GM21619 (cell line): ENCODE measurements around the gene ATOH7.
"Not testable (repeated sequence)": the region's sequence is repeated elsewhere in the genome, so short reads cannot be mapped to it uniquely, and the experiment has no call there.

Experiments
- ATAC-seq: cut with Tn5 transposase; IDR thresholded peaks from one replicate; pipeline ENCODE4 v1.9.1; 2021; ENCODE audit not compliant: unreplicated experiment

Gene ATOH7

GRCh38 chr10:68231817-68232251 lies at the start of gene ATOH7:
Gene ATOH7 (minus strand): TSS chr10:68232113. CDS start chr10:68231677, 436 bp downstream.
- ATAC-seq, result no peak

- ATAC-seq, result no peak
Measured at GRCh38 chr10:68280758-68281157, 48.8 kb upstream of the ATOH7 start.

DNA sequence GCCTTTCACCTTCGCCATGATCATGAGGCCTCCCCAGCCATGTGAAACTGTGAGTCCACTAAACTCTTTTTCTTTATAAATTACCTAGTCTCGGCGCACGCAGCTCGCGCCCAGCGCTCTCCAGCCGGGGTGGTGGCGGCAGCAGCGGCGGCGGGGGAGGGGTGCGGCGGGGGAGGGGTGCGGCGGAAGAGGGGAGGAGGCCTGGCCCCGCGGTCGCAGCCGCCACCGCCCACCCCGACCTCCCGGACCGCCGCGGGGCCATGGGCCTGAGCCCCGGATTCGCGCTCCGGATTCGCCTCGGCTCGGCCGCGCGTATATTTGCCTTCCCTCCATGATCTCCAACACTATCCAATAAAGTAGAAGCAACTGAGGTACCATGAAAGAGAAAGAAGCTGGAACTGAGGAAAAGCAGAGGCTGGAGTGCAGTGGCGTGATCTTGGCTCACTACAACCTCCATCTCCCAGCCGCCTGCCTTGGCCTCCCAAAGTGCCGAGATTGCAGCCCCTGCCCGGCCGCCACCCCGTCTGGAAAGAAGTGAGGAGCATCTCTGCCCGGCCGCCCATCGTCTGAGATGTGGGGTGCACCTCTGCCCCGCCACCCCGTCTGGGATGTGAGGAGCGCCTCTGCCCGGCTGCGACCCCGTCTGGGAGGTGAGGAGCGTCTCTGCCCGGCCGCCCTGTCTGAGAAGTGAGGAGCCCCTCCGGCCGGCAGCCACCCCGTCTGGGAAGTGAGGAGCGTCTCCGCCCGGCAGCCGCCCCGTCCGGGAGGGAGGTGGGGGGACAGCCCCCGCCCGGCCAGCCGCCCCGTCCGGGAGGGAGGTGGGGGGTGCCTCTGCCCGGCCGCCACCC lies 47.2 kb upstream of the ATOH7 start:
- not testable (repeated sequence) for ATAC-seq

- not testable (repeated sequence) for ATAC-seq
Measured at GRCh38 chr10:68277814-68278213, 45.9 kb upstream of the ATOH7 start.

DNA sequence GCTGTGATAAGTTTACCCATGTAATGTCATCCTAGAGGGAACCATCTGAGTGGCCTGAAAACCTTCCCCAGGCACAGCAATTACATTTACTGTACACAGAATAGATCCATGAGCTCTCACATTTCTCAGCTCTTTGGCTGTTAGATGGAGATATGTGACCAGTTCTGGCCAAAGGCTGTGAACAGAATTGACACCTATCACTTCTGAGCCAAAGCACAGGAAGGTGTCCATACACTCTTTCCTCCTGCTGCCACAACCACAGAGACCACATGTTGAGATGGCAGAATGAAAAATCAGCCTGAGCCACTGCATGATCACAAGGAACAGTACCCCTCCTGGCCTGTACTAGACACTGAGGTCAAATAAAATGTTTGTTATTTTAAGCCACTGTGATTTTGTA lies 44.3 kb upstream of the ATOH7 start:
- no peak for ATAC-seq

DNA sequence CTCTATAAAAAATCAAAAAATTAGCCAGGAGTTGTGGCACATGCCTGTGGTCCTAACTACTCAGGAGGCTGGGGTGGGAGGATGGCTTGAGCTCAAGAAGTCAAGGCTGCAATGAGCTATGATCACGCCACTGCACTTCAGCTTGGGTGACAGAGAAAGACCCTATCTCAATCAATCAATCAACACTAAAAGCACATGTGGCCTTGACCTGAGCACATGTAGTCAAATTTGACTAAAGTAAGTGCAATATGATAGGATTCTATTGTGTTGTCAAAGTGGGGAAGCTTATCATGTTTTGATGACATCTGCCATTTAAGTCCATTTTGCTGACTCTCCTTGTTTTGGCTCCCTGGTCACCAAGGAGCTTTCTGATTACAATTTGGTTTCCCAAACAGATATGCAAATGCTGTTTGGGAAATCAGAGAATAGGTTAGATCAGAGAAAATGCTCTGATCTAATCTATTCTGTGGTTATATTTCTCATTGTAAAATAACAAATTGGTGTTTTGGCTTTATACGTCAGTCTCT lies 43.8 kb upstream of the ATOH7 start:
- no peak for ATAC-seq

DNA sequence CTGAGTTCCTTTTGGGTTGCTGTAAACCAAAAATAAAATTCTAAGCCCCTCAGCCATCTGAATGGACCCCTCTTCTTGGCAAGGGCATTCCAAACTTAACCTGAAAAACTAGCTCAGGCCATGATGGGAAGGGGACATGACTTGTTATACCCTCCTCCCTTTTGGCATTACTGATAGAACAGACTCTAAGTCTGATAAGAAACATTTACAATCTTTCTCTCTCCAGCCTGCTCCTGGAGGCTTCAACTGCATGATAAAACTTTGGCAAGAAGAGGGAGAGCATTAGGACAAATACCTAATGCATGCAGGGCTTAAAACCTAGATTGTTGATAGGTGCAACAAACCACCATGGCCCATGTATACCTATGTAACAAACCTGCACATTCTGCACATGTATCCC lies 40.9 kb upstream of the ATOH7 start:
- ATAC-seq, result no peak

GRCh38 chr10:68271196-68271882 lies 39.4 kb upstream of the ATOH7 start:
- ATAC-seq, result no peak

DNA sequence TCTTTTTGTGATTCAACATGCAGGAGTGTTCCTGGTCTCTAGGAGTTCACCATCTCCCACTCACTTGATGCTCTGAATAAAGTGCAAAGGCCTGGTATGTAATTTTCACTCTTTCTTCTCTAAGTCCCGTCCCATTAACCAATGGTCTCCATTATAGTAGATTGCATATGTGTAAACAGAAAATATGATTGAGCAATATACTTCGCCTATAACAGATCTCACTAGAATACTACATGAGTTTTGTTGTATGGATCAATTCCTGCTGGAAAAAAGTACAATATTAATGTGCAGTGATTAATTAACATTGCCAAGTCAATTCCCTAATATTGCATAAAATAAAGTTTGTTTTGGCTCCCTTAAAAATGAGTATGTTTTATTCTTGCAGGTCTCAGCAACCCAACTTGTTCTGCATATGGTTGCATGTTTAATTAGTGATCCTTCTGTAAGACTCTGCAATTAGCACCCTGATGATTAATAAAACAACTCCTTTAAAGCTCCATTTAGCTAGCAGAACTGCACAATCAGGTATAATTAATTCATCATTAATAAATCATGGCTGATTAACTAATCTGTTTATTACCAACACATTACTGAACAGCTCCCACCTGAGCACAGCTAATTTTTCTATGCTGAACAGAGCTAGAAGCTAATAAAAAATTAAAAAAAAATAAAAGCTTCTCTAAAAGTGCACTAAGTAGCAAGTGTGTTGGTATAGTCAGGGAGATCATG lies 37.8 kb upstream of the ATOH7 start:
- ATAC-seq, result no peak

DNA sequence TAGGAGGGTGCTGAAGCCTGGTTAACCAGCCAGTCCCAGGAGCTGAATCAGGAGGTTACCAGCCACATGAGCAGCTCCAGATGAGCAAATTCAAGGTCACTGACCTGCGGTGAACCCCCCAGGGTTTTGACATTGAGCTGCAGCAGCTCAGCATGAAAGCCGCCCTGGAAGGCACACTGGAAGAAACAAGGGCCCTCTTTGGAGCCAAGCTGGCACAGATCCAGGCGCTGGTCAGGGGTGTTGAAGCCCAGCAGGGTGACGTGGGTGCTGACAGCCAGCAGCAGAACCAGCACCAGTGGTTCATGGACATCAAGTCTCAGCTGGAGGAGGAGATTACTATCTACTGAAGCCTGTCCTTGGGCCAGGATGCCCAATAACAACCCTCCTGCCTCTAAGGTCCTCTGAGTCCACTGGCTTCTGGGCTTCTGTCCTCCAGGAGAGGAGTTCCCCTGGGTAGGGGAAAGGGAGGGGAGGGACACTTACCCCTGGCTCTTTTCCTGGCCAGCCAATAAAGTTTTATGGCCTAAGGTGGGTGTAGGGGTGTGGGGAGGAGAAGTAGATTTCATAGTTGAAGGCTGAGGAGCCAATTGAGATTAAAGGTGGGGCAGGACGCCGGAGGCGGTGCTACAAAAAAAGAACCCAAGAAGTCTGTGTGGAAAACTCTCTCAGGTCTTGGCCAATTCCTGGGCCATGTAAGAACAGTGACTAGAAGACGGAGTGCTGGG lies 29.4 kb upstream of the ATOH7 start:
- no peak for ATAC-seq

- no peak for ATAC-seq
Measured at GRCh38 chr10:68253346-68253745, 21.4 kb upstream of the ATOH7 start.

DNA sequence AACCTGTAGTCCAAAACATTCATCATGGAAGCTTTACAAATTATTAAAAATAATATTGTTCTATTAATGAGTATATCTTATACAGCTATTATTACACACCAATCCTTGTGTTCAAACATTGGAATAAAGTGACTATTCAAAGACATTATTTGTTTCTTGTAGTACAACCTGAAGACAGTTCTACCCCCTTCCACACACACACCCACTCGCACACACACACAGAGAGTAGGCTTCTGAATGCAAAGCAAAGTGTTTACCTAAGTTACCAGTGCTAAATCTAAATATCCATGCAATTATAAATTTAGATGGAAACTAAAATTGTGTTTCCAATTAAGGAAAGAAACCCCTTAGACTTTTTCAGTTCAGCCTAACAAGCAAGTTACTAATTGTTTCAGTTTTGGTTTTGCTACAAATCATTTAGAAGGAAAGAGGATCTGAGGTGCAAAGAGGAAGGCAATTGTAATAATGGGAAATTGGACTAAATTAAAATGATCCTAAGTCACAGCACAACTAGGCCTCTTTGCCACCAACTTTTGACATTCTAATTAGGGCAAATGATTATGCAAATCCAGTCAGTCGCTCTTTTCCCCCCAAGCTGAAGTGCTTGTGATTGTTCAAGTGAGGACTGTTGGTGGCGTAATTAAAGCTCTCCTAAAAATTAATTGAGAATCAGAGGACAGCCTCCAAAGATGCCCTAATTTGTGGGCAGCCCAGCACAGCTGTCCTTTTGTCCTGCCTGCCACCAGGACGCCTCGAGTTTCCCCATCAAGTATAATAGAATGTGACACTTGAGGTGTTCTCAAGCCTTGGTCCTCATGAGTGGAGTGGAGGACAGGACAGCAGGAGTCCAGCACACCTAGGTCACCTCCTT lies 19.9 kb upstream of the ATOH7 start:
- peak; percentile 65 for ATAC-seq

GRCh38 chr10:68251151-68251550 lies 19.2 kb upstream of the ATOH7 start:
- ATAC-seq, result no peak

DNA sequence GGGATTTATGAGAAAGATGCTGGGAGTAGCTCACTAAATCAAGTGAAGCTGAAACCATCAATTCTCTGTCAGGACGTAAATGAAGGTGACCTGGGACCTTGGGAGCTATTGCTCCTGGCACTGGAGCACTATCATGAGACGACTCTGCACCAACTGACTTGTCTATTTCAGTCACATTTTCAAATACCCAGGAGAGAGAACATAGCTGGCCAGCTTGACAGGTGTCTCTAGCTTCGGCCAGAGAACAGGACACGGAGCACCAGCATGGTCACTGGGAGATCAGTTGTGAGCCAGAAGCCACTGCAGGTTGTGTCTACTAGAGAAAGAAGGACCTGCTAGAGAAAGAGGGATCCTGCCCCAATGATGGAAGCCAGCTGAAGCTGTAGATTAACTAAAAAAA lies 17.4 kb upstream of the ATOH7 start:
- no peak for ATAC-seq

DNA sequence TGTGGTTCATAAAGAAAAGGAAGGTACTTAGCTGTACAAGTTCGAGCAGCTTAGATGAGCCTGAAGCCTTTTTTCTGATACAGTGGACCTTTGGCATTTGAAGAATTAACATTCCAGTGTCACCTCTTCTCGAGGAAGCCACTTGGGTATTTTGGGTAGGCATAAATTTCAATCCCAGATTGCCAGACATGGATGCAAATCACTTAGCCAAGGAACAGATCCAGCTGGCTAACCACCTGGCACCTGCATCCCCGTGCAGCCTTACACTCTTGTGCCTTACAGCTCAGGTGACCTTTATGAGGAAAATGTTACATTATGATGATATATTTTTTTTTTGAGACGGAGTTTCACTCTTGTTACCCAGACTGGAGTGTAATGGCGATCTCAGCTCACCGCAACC lies 16.0 kb upstream of the ATOH7 start:
- ATAC-seq, result no peak

- ATAC-seq, result not testable (repeated sequence)
Measured at GRCh38 chr10:68246397-68246796, 14.5 kb upstream of the ATOH7 start.

DNA sequence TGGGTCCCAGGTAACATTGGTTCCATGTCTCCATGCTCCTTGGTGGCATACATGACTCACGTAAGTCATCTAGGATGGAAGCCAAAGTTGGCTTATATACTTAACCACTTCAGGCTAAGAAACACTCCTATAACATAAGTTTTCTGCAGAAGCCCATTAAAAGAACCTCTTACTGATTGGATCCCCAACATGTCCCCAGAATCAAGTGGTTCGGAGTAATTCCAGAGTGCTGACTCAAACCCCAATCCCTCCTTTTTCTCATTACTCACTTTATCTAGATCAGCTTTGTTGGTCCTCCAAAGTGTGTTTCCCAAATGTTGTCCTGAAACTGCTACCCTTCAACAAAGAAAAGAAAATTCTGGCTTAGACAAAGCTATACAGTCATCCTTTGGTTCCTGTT lies 10.1 kb upstream of the ATOH7 start:
- no peak for ATAC-seq

- ATAC-seq, result no peak
Measured at GRCh38 chr10:68239596-68240150, 7.8 kb upstream of the ATOH7 start.

- no peak for ATAC-seq
Measured at GRCh38 chr10:68239069-68239468, 7.2 kb upstream of the ATOH7 start.
